WERI-Rb-1 (cell line): ENCODE results near the gene MMP23B.

ENCODE experiments used
- DNase-seq: peaks from one replicate; pipeline ENCODE4 v3.0.0-alpha.2; 2020
- H3K27ac ChIP-seq: fragments of 250-450 bp; sonication (Bioruptor Pico); 2 replicates; pipeline ENCODE4 v1.5.1; 2020; ENCODE audit warnings: mild to moderate bottlenecking, moderate library complexity
- H3K27me3 ChIP-seq: fragments of 250-450 bp; sonication (Bioruptor Pico); 2 replicates; pipeline ENCODE4 v1.5.1; 2021; ENCODE audit warnings: mild to moderate bottlenecking, low read depth, moderate library complexity; ENCODE audit not compliant: insufficient read depth, severe bottlenecking
- H3K36me3 ChIP-seq: fragments of 250-450 bp; sonication (Bioruptor Pico); 2 replicates; pipeline ENCODE4 v1.5.1; 2020; ENCODE audit warnings: mild to moderate bottlenecking, moderate library complexity
- H3K4me3 ChIP-seq: 2 replicates; pipeline ENCODE4 v1.5.1; 2011; ENCODE audit warnings: low read depth, mild to moderate bottlenecking, control low read depth, low read length
- H3K9me3 ChIP-seq: fragments of 250-450 bp; sonication (Bioruptor Pico); 2 replicates; pipeline ENCODE4 v1.5.1; 2021; ENCODE audit warnings: mild to moderate bottlenecking, moderate library complexity; ENCODE audit not compliant: severe bottlenecking
- TF ChIP-seq, protein P1 (sequence below): IDR thresholded peaks from 2 replicates; pipeline ENCODE4 v1.5.1; 2011; ENCODE audit warnings: low read depth, mild to moderate bottlenecking, control low read depth, inconsistent platforms, low read length

MMP23B gene

DNA sequence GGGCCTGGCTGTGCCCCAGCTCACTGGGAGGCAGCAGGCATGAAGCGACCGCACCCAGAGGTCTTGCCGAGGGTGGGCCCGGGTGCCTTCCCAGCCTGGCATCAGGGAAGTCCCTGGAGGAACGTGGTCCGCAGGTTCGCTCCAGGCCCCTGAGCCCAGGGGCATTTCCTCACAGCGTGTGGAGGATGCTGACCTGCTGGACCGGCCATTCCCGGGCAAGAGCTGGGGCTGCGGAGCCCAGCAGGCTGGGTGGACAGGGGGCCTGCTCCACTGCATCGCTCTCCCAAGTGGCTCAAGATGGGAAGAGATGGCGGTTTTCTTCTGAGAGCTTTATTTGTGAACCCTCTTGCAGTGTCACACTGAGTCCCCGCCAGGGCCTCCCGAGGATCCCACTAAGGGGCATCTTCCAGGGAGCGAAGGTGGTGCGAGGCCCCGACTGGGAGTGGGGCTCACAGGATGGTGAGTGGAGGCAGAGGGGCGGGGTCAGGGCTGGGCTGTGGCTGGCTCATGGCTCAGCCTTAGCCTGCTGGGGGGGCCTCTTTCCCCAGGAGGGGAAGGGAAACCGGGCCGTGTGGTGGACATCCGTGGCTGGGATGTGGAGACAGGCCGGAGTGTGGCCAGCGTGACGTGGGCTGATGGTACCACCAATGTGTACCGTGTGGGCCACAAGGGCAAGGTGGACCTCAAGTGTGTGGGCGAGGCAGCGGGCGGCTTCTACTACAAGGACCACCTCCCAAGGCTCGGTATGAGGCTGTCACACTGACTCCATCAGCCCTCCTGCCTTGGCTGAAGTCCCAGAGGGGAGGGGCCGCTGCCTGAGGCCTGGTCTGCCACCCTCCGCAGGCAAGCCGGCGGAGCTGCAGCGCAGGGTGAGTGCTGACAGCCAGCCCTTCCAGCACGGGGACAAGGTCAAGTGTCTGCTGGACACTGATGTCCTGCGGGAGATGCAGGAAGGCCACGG lies 7.2 kb upstream of the MMP23B start:
- Histone ChIP-seq H3K27me3 (no peaks in the 10 kb centered on the region), H3K4me3 (no peak overlapping the region), H3K36me3 (no peaks in the 10 kb centered on the region), H3K27ac (no peak overlapping the region), H3K9me3 (no peaks in the 10 kb centered on the region)
- TF ChIP-seq, protein P1, sequence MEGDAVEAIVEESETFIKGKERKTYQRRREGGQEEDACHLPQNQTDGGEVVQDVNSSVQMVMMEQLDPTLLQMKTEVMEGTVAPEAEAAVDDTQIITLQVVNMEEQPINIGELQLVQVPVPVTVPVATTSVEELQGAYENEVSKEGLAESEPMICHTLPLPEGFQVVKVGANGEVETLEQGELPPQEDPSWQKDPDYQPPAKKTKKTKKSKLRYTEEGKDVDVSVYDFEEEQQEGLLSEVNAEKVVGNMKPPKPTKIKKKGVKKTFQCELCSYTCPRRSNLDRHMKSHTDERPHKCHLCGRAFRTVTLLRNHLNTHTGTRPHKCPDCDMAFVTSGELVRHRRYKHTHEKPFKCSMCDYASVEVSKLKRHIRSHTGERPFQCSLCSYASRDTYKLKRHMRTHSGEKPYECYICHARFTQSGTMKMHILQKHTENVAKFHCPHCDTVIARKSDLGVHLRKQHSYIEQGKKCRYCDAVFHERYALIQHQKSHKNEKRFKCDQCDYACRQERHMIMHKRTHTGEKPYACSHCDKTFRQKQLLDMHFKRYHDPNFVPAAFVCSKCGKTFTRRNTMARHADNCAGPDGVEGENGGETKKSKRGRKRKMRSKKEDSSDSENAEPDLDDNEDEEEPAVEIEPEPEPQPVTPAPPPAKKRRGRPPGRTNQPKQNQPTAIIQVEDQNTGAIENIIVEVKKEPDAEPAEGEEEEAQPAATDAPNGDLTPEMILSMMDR: 0 out of 2 replicates have a peak, but pooled peaks have one; percentile 3
- DNase-seq: no peak

DNA sequence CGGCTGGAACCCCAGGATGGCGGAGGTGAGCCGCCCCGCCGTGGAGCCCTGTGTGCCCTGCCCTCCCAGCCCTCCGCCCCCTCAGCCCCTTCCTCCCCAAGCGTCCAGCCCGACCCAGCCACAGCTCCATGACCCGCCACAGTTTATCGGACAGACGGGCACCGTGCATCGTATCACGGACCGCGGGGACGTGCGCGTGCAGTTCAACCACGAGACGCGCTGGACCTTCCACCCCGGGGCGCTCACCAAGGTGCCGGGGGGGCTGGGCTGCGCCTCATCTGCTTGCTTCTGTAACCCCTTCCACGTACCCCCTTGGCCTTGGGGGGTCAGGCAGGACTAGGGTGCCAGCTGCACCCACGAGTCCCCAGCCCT lies 6.6 kb upstream of the MMP23B start:
- Histone ChIP-seq H3K36me3 (no peaks in the 10 kb centered on the region), H3K27ac (no peak overlapping the region), H3K27me3 (no peaks in the 10 kb centered on the region), H3K4me3 (no peak overlapping the region), H3K9me3 (no peaks in the 10 kb centered on the region)
- no peak for DNase-seq
- TF ChIP-seq, protein P1: no peak

DNA sequence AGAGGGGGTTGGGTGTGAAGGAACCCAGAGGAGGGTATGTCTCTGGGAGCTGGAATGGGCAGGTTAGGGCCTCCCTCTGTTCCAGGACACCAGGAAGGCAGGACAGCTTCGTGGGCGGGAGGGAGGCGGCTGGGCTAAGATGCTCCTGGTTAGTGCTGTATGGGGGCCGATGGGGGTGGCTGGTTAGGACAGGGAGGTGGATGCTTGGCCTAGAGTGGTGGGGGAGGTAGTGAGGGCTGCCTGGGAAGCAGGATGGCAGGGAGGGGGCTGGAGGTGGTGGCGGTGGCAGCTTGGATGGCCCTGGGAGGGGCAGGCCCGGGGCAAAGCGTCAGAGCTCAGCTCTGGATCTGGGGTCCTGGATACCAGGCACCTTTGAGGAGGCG lies 6.2 kb upstream of the MMP23B start:
- Histone ChIP-seq H3K27me3 (no peaks in the 10 kb centered on the region), H3K9me3 (no peaks in the 10 kb centered on the region), H3K36me3 (no peaks in the 10 kb centered on the region), H3K4me3 (no peak overlapping the region), H3K27ac (no peak overlapping the region)
- TF ChIP-seq, protein P1: no peak
- no peak for DNase-seq

DNA sequence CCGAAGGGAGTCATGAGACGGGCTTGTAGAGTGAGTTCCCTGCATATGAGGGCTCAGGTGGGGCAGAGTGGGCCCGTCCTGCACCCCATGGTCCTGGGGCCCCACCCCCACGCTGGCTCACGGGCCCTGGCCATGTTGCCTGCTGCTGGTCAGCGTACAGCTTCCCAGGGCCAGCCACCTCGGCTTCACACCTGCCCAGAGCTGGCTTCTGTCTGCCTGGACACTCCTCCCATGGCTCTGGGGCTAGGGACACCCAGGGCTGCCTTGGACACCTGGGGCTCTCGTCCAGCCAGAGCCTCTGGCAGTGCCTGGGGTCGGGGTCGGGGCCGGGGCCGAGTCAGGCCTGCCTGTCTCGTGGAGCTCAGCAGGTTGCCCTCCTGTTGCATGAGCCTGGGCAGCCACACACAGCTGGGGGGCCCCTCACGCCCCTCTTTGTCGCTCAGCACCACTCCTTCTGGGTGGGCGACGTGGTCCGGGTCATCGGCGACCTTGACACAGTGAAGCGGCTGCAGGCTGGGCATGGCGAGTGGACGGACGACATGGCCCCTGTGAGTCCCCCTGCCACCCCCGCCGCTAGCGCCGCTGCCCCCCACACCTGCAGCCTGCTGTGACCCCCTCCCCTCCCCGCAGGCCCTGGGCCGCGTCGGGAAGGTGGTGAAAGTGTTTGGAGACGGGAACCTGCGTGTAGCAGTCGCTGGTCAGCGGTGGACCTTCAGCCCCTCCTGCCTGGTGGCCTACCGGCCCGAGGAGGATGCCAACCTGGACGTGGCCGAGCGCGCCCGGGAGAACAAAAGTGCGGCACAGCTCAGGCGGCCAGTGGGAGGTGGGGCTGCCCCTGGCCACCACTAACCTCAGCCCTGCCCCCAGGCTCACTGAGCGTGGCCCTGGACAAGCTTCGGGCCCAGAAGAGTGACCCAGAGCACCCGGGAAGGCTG lies 5.5 kb upstream of the MMP23B start:
- DNase-seq: no peak
- no peak overlapping the region for H3K4me3 ChIP-seq
- no peaks in the 10 kb centered on the region for H3K9me3 ChIP-seq
- no peaks in the 10 kb centered on the region for H3K27me3 ChIP-seq
- H3K36me3 ChIP-seq: no peaks in the 10 kb centered on the region
- H3K27ac ChIP-seq: no peak overlapping the region
- TF ChIP-seq, protein P1: no peak

DNA sequence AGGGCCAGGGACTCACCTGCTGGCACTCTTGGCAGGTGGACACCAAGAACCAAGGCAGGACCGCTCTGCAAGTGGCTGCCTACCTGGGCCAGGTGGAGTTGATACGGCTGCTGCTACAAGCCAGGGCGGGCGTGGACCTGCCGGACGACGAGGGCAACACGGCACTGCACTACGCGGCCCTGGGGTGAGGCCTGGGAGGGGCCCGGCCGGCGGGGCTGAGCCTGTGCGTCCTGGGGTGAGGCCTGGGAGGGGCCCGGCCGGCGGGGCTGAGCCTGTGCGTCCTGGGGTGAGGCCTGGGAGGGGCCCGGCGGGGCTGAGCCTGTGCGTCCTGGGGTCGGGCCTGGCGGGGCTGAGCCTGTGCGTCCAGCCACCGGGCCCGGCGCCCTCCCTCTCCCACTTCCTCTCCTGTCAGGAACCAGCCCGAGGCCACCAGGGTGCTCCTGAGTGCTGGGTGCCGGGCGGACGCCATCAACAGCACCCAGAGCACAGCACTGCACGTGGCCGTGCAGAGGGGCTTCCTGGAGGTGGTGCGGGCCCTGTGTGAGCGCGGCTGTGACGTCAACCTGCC lies 4.6 kb upstream of the MMP23B start:
- TF ChIP-seq, protein P1: no peak
- no peak overlapping the region for H3K4me3 ChIP-seq
- no peak overlapping the region for H3K27ac ChIP-seq
- H3K9me3 ChIP-seq: no peaks in the 10 kb centered on the region
- no peaks in the 10 kb centered on the region for H3K36me3 ChIP-seq
- DNase-seq: no peak
- H3K27me3 ChIP-seq: no peaks in the 10 kb centered on the region
